Stimulated activated CD8-positive, alpha-beta memory T cell treated with anti-CD3 and anti-CD28 coated beads, Interleukin-4, amount 100 ng/mL, for 48 hours (primary cell): ENCODE measurements around the gene REN.

ENCODE experiments used
- DNase-seq: peaks from one replicate; pipeline ENCODE4 v3.0.0-alpha.2; 2020

REN gene

GRCh38 chr1:204106825-204107224 lies 59.3 kb downstream of the REN start:
- no peak for DNase-seq

GRCh38 chr1:204105131-204105515 lies 61.0 kb downstream of the REN start:
- DNase-seq = no peak
